DOHH2 (cell line): ENCODE measurements around the gene PDE4D.

Experiments
- H3F3A ChIP-seq: fragments of 200-600 bp; sonication (generic), shearing (Covaris generic); 2 replicates; pipeline ENCODE4 v1.6.0; 2016; ENCODE audit warnings: antibody characterized with exemption, mild to moderate bottlenecking; ENCODE audit not compliant: control insufficient read depth, insufficient read depth
- H3K27ac ChIP-seq: fragments of 200-600 bp; sonication (generic); 2 replicates; pipeline ENCODE4 v1.5.1; 2014; ENCODE audit warnings: low read depth, mild to moderate bottlenecking, low read length, moderate library complexity
- H3K27me3 ChIP-seq: fragments of 200-600 bp; sonication (generic); 2 replicates; pipeline ENCODE4 v1.6.1; 2014; ENCODE audit warnings: mild to moderate bottlenecking, low read length, mixed read lengths; ENCODE audit not compliant: control insufficient read depth
- H3K36me3 ChIP-seq: fragments of 200-600 bp; sonication (generic); 2 replicates; pipeline ENCODE4 v1.6.1; 2014; ENCODE audit warnings: mild to moderate bottlenecking, low read length, moderate library complexity, mixed read lengths; ENCODE audit not compliant: control insufficient read depth
- H3K4me1 ChIP-seq: fragments of 200-600 bp; sonication (generic); 2 replicates; pipeline ENCODE4 v1.6.1; 2014; ENCODE audit warnings: mild to moderate bottlenecking, low read length, mixed read lengths; ENCODE audit not compliant: control insufficient read depth
- H3K4me2 ChIP-seq: fragments of 200-600 bp; sonication (generic); 2 replicates; pipeline ENCODE4 v1.6.0; 2014; ENCODE audit warnings: mild to moderate bottlenecking, low read length, moderate library complexity
- H3K4me3 ChIP-seq: fragments of 200-600 bp; sonication (generic); 2 replicates; pipeline ENCODE4 v1.5.1; 2014; ENCODE audit warnings: mild to moderate bottlenecking, low read length, mixed read lengths
- H3K79me2 ChIP-seq: fragments of 200-600 bp; sonication (generic); 2 replicates; pipeline ENCODE4 v1.6.1; 2014; ENCODE audit warnings: mild to moderate bottlenecking, low read length, mixed read lengths; ENCODE audit not compliant: control insufficient read depth
- H3K9me2 ChIP-seq: fragments of 200-600 bp; sonication (generic); replicated peaks from 2 replicates; pipeline ENCODE4 v1.6.1; 2014; ENCODE audit warnings: mild to moderate bottlenecking, low read length, mixed read lengths; ENCODE audit not compliant: control insufficient read depth
- H3K9me3 ChIP-seq: fragments of 200-600 bp; sonication (generic); 2 replicates; pipeline ENCODE4 v1.6.1; 2014; ENCODE audit warnings: antibody characterized with exemption, low read length, mixed read lengths; ENCODE audit not compliant: control insufficient read depth, insufficient read depth
- H4K20me1 ChIP-seq: fragments of 200-600 bp; sonication (generic); 2 replicates; pipeline ENCODE4 v1.6.0; 2014; ENCODE audit warnings: low read depth, mild to moderate bottlenecking, antibody characterized with exemption, low read length, moderate library complexity; ENCODE audit not compliant: control insufficient read depth, insufficient read depth
- EZH2phosphoT487 ChIP-seq: fragments of 200-600 bp; sonication (generic); IDR thresholded peaks from 2 replicates; pipeline ENCODE4 v1.6.1; 2017; ENCODE audit warnings: borderline replicate concordance, mild to moderate bottlenecking, antibody characterized with exemption, low read length, moderate library complexity, mixed read lengths
- TF ChIP-seq, protein P1 (sequence below): fragments of 200-600 bp; sonication (generic); IDR thresholded peaks from one replicate; pipeline ENCODE4 v1.5.1; 2014; ENCODE audit warnings: antibody characterized with exemption, mild to moderate bottlenecking, low read depth, low read length; ENCODE audit not compliant: poor library complexity, severe bottlenecking

The PDE4D gene

DNA sequence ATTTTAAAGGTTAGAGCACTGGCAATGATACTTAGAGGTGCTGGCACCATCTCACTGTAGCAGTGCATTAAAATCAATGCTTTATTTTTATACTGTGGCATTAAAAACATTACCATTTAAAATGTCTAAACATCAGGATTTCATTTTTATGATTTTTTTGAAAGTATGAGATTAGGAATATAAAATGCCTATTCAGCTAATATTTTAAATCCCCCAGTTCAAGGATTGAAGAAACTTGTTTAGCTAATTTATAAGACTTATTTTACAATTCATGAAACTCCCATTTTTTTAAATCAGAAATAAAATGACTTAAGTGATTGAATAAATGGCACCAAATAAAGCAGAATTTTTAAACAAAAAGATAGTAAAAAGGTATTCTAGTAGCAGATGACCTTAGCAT is 685.1 kb downstream of the PDE4D start:
- H4K20me1 ChIP-seq = no peaks in the 10 kb centered on the region
- no peaks in the 10 kb centered on the region for H3K4me1 ChIP-seq
- no peaks in the 10 kb centered on the region for H3K79me2 ChIP-seq
- no peak overlapping the region for H3K4me2 ChIP-seq
- no peak overlapping the region for H3K27ac ChIP-seq
- H3K9me2 ChIP-seq = no peaks in the 10 kb centered on the region
- no peaks in the 10 kb centered on the region for H3K36me3 ChIP-seq
- no peaks in the 10 kb centered on the region for H3K9me3 ChIP-seq
- peaks cover 2% of the 10 kb centered on the region; the same call in 1 of the 2 replicates for H3K27me3 ChIP-seq
- TF ChIP-seq, protein P1, sequence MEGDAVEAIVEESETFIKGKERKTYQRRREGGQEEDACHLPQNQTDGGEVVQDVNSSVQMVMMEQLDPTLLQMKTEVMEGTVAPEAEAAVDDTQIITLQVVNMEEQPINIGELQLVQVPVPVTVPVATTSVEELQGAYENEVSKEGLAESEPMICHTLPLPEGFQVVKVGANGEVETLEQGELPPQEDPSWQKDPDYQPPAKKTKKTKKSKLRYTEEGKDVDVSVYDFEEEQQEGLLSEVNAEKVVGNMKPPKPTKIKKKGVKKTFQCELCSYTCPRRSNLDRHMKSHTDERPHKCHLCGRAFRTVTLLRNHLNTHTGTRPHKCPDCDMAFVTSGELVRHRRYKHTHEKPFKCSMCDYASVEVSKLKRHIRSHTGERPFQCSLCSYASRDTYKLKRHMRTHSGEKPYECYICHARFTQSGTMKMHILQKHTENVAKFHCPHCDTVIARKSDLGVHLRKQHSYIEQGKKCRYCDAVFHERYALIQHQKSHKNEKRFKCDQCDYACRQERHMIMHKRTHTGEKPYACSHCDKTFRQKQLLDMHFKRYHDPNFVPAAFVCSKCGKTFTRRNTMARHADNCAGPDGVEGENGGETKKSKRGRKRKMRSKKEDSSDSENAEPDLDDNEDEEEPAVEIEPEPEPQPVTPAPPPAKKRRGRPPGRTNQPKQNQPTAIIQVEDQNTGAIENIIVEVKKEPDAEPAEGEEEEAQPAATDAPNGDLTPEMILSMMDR = no peak
- TF ChIP-seq EZH2phosphoT487 = no peak
- H3K4me3 ChIP-seq = no peak overlapping the region
- H3F3A ChIP-seq = no peaks in the 10 kb centered on the region

DNA sequence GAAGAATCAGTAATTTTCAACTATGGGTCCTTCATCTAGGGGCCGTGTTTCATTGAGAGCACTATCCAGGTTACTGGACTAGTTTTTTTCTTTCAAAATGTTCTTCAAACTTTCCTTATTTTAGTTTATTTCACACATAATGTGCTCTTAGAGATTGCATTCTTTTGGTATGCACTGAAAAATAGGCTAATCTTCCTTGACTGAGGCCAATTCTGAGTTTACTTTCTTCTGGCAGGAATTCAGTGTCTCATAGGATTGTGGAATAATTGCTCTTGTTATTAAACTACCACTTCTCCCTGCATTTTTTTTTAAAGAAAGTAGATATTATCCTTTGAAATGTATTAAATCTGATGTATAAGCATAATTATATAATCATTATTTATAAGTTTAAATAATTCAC is 686.1 kb downstream of the PDE4D start:
- H3K27me3 ChIP-seq = peaks cover 2% of the 10 kb centered on the region; the same call in 1 of the 2 replicates
- H4K20me1 ChIP-seq = no peaks in the 10 kb centered on the region
- H3K4me3 ChIP-seq = no peak overlapping the region
- TF ChIP-seq, protein P1 = no peak
- TF ChIP-seq EZH2phosphoT487 = no peak
- no peaks in the 10 kb centered on the region for H3K36me3 ChIP-seq
- H3K27ac ChIP-seq = no peak overlapping the region
- no peak overlapping the region for H3K4me2 ChIP-seq
- no peaks in the 10 kb centered on the region for H3K79me2 ChIP-seq
- H3K9me3 ChIP-seq = no peaks in the 10 kb centered on the region
- H3F3A ChIP-seq = no peaks in the 10 kb centered on the region
- H3K4me1 ChIP-seq = no peaks in the 10 kb centered on the region
- H3K9me2 ChIP-seq = no peaks in the 10 kb centered on the region

DNA sequence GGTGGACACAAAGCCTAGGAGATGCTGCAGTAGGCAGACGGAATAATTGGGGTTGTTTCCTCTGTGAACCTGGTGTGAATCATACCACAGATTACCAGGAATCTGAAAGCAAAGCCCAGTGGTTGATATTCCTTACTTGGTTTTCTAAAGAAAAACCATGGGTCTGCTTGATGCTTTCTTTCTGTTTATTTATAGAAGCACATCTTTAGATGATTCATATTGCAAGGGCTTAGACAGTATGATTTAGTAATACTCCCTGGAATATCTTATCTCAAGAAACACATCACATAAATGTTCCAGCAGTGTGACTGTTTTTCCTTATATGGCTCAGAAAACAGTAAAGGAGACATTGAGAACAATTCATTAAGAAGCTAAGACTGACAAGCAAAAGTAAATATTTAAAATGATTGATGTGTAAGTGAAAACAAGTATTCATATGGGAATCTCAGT is 687.4 kb downstream of the PDE4D start:
- Histone ChIP-seq H4K20me1 (no peaks in the 10 kb centered on the region), H3K4me1 (no peaks in the 10 kb centered on the region), H3K27me3 (peaks cover 2% of the 10 kb centered on the region; the same call in 1 of the 2 replicates), H3K27ac (no peak overlapping the region), H3K4me2 (no peak overlapping the region), H3K4me3 (no peak overlapping the region), H3K9me3 (no peaks in the 10 kb centered on the region), H3K79me2 (no peaks in the 10 kb centered on the region), H3F3A (no peaks in the 10 kb centered on the region), H3K36me3 (no peaks in the 10 kb centered on the region), H3K9me2 (no peaks in the 10 kb centered on the region)
- no peak for TF ChIP-seq EZH2phosphoT487
- TF ChIP-seq, protein P1 = no peak
